ENCODE data around the gene WDR87. TPM values are rescaled to one million over a fixed set of nuclear protein-coding genes. Genes with fewer than 3 reads are reported as not detected.

The WDR87 gene
- total RNA-seq, 1 experiment from 2014 or later: not detected

- no peak for TF ChIP-seq SRF (IDR thresholded peaks at IDR 0.05; ENCODE audit: low read depth)
These were observed 48.1 kb upstream of the WDR87 start (continued) for GRCh38 chr19:37954421-37954874.

GRCh38 chr19:37953918-37954303 is 47.5 kb upstream of the WDR87 start:
- POLR2A ChIA-PET: interaction anchor here (0.6 kb wide), 1 partner anchor 344 kb away, joined by 3 read pairs; no protein-coding TSS in a partner anchor
- no peaks in the 10 kb centered on the region for H3K9me2 ChIP-seq (ENCODE audit: insufficient read depth)

GRCh38 chr19:37953171-37953917 is 47.0 kb upstream of the WDR87 start:
- Histone ChIP-seq H3K4me2 (ENCODE audit: low read length) (no peak overlapping the region), H3K4me1 (ENCODE audit: control insufficient read depth in 1 of 2, insufficient read depth in 2 of 2, low read length in 2 of 2) (peaks cover 0 to 12% of the 10 kb centered on the region in 2 experiments; a peak in 1 of 4 replicates), H4K20me1 (ENCODE audit: insufficient read depth) (no peaks in the 10 kb centered on the region; the same call in 1 of the 2 replicates), H3K9me3 (ENCODE audit: control insufficient read depth in 1 of 2, insufficient read depth in 1 of 2, low read depth in 1 of 2, low read length in 2 of 2) (no peaks in the 10 kb centered on the region), H3K9ac (ENCODE audit: low read length) (no peak overlapping the region), H3K36me3 (ENCODE audit: control insufficient read depth in 1 of 2, insufficient read depth in 2 of 2, low read length in 2 of 2) (no peaks in the 10 kb centered on the region), H3K79me2 (ENCODE audit: insufficient read depth, low read length) (peaks cover 80% of the 10 kb centered on the region), H2AFZ (ENCODE audit: low read depth, low read length, poor library complexity, severe bottlenecking) (no peak overlapping the region), H3K27ac (ENCODE audit: low read depth, low read length) (no peak overlapping the region), H3K27me3 (ENCODE audit: insufficient read depth, low read length) (no peaks in the 10 kb centered on the region), H3K4me3 (replicated peaks in 1 of 2; ENCODE audit: low read depth in 1 of 2, low read length in 2 of 2) (no peak overlapping the region), H3K9me2 (ENCODE audit: insufficient read depth) (no peaks in the 10 kb centered on the region)
- BruUV-seq (replicated peaks): no TSS peak
- DNase-seq (ENCODE audit: low read depth, low spot score): no peak
- intact Hi-C loops (cut with micrococcal nuclease): no loop called here
- ATAC-seq: no peak
- CTCF ChIA-PET: no interaction called here
- POLR2A ChIA-PET: interaction anchor here (0.6 kb wide), 1 partner anchor 344 kb away, joined by 3 read pairs; no protein-coding TSS in a partner anchor
- RAD21 ChIA-PET (ENCODE audit: low non-redundant PET in 1 of 2, low total read pairs in 2 of 2, uncharacterized antibody in 2 of 2, unreplicated experiment in 2 of 2): no interaction called here
- TF ChIP-seq CBX3 (IDR thresholded peaks at IDR 0.05; ENCODE audit: low read depth) (no peak), MAX (IDR thresholded peaks at IDR 0.05) (no peak), SRF (IDR thresholded peaks at IDR 0.05; ENCODE audit: low read depth) (no peak), POLR2A (IDR thresholded peaks at IDR 0.05; ENCODE audit: borderline replicate concordance, extremely low read depth, insufficient read depth, insufficient read length) (no peak), TCF7L2 (IDR thresholded peaks at IDR 0.05; ENCODE audit: borderline replicate concordance, extremely low read depth, insufficient read depth, insufficient read length) (no peak), YY1 (IDR thresholded peaks at IDR 0.05; ENCODE audit: extremely low read depth, insufficient replicate concordance, low read depth, low read length) (no peak), ZFX (IDR thresholded peaks at IDR 0.05) (no peak), ATF3 (IDR thresholded peaks at IDR 0.05) (no peak), CEBPB (IDR thresholded peaks at IDR 0.05; ENCODE audit: low read depth) (no peak), FOSL1 (IDR thresholded peaks at IDR 0.05; ENCODE audit: low read depth) (no peak), EGR1 (IDR thresholded peaks at IDR 0.05; ENCODE audit: low read depth) (no peak), POLR2AphosphoS5 (IDR thresholded peaks at IDR 0.05; ENCODE audit: low read depth, low read length) (no peak), SP1 (IDR thresholded peaks at IDR 0.05; ENCODE audit: low read depth) (no peak)

More at GRCh38 chr19:37953918-37954303, 47.5 kb upstream of the WDR87 start:
- no peaks in the 10 kb centered on the region for H3K36me3 ChIP-seq (ENCODE audit: control insufficient read depth in 1 of 2, insufficient read depth in 2 of 2, low read length in 2 of 2)
- no peak overlapping the region for H3K4me3 ChIP-seq (replicated peaks in 1 of 2; ENCODE audit: low read depth in 1 of 2, low read length in 2 of 2)
- H3K79me2 ChIP-seq (ENCODE audit: insufficient read depth, low read length): peaks cover 74% of the 10 kb centered on the region
- H3K4me1 ChIP-seq (ENCODE audit: control insufficient read depth in 1 of 2, insufficient read depth in 2 of 2, low read length in 2 of 2): peaks cover 0 to 11% of the 10 kb centered on the region in 2 experiments; a peak in 1 of 4 replicates
- ChIA-PET CTCF (no interaction called here), RAD21 (ENCODE audit: low non-redundant PET in 1 of 2, low total read pairs in 2 of 2, uncharacterized antibody in 2 of 2, unreplicated experiment in 2 of 2) (no interaction called here)
- no TSS peak for BruUV-seq (replicated peaks)
- intact Hi-C loops (cut with micrococcal nuclease): no loop called here
- no peak overlapping the region for H2AFZ ChIP-seq (ENCODE audit: low read depth, low read length, poor library complexity, severe bottlenecking)
- no peak for ATAC-seq
- H3K9ac ChIP-seq (ENCODE audit: low read length): no peak overlapping the region
- H3K9me3 ChIP-seq (ENCODE audit: control insufficient read depth in 1 of 2, insufficient read depth in 1 of 2, low read depth in 1 of 2, low read length in 2 of 2): no peaks in the 10 kb centered on the region
- H3K27ac ChIP-seq (ENCODE audit: low read depth, low read length): no peak overlapping the region
- DNase-seq (ENCODE audit: low read depth, low spot score): no peak
- H3K4me2 ChIP-seq (ENCODE audit: low read length): no peak overlapping the region
- TF ChIP-seq EGR1 (IDR thresholded peaks at IDR 0.05; ENCODE audit: low read depth) (no peak), RAD21 (IDR thresholded peaks at IDR 0.05; ENCODE audit: low read depth) (no peak), MAX (IDR thresholded peaks at IDR 0.05) (no peak), SIN3A (IDR thresholded peaks at IDR 0.05; ENCODE audit: low read depth) (no peak), FOSL1 (IDR thresholded peaks at IDR 0.05; ENCODE audit: low read depth) (no peak), CEBPB (IDR thresholded peaks at IDR 0.05; ENCODE audit: low read depth) (no peak), SP1 (IDR thresholded peaks at IDR 0.05; ENCODE audit: low read depth) (no peak)
- no peaks in the 10 kb centered on the region; the same call in 1 of the 2 replicates for H4K20me1 ChIP-seq (ENCODE audit: insufficient read depth)
- no peaks in the 10 kb centered on the region for H3K27me3 ChIP-seq (ENCODE audit: insufficient read depth, low read length)

Measured in HCT116 (cell line).